Esophagus squamous epithelium (tissue), 5 donors: ENCODE results near the gene CDC25B. TPM values are rescaled to one million over a fixed set of nuclear protein-coding genes. Genes with fewer than 3 reads are reported as not detected.

Experiments
- DNase-seq: peaks from one replicate; lab custom pipeline; 2025; lab: John Stamatoyannopoulos, UW
- H3K27ac ChIP-seq, 4 donors: fragments of 200-600 bp; sonication (generic); one replicate each; pipeline ENCODE4 v1.5.1; 2016 to 2019; ENCODE audit warnings: mild to moderate bottlenecking in 1 of 4
- H3K27me3 ChIP-seq, 4 donors: fragments of 200-600 bp; sonication (generic); 1 replicate in 3 of 4; 2 replicates in 1 of 4; pipeline versions ENCODE4 v1.5.1 to v1.6.0; 2017 to 2021; ENCODE audit warnings: antibody characterized with exemption in 1 of 4
- H3K36me3 ChIP-seq, 3 donors: fragments of 200-600 bp; sonication (generic); one replicate each; pipeline ENCODE4 v1.5.1; 2016 to 2019
- H3K4me1 ChIP-seq, 3 donors: fragments of 200-600 bp; sonication (generic); one replicate each; pipeline ENCODE4 v1.5.1; 2017 to 2019
- H3K4me3 ChIP-seq, 4 donors: fragments of 200-600 bp; sonication (generic); 1 replicate in 3 of 4; 2 replicates in 1 of 4; pipeline ENCODE4 v1.5.1; 2016 to 2019; ENCODE audit warnings: mild to moderate bottlenecking in 2 of 4, moderate library complexity in 1 of 4
- H3K9me3 ChIP-seq, 3 donors: fragments of 200-600 bp; sonication (generic); one replicate each; pipeline ENCODE4 v1.5.1; 2016 to 2019
- CTCF ChIP-seq, 6 experiments: fragments of 450-650 bp in 4 of 6; fragments of 200-600 bp in 2 of 6; sonication (generic) in 2 of 6; IDR thresholded peaks; one replicate each; pipeline ENCODE4 v1.5.1; 2016 to 2019; ENCODE audit warnings: antibody characterized with exemption in 6 of 6, mild to moderate bottlenecking in 4 of 6, moderate library complexity in 4 of 6
- POLR2A ChIP-seq, 4 donors: fragments of 450-650 bp; IDR thresholded peaks; one replicate each; pipeline ENCODE4 v1.6.1; 2017; ENCODE audit warnings: antibody characterized with exemption in 4 of 4, mild to moderate bottlenecking in 4 of 4, moderate library complexity in 3 of 4
- WGBS, 2 donors: methylation state at CpG; one replicate each; pipeline ENCODE4 v1.1.5; 2018; 5-methylcytosine and 5-hydroxymethylcytosine counted together
- intact Hi-C: fragments of 100-400 bp; cut with DNase I; formaldehyde crosslinking; loops from one replicate; pipeline ENCODE4 v1.15.0; 2022
- total RNA-seq, 4 donors: library from RNA; depleted of rRNA; stranded (reverse); fragments of >200 nt; gene quantifications; one replicate each; pipeline ENCODE4 v1.1.0, GENCODE V29; 2016
- donor health status: DM: yes; HTN: yes; CAD: no.

The CDC25B gene
- total RNA-seq, 4 donors from 2014 or later = 15.6 to 26.2 (median 18.1) TPM

- no peak for TF ChIP-seq POLR2A (IDR thresholded peaks at IDR 0.05)
- no peak for TF ChIP-seq CTCF (IDR thresholded peaks at IDR 0.05)
- Histone ChIP-seq H3K27me3 (no peaks in the 10 kb centered on the region), H3K27ac (peak overlapping the region; percentile 34 to 91 (median 66)), H3K4me1 (peaks cover 45 to 81% (median 50%) of the 10 kb centered on the region in 3 donors), H3K36me3 (peaks cover 0 to 11% (median 0%) of the 10 kb centered on the region in 3 donors), H3K4me3 (peak overlapping the region in 3 of 4 donors; percentile 68 to 87 (median 70)), H3K9me3 (no peaks in the 10 kb centered on the region)
- no peak for DNase-seq
- intact Hi-C loops = loop anchor here (5.0 kb wide), 1 partner anchor 38 kb away; the partner anchor contains the start of gene AP5S1
- 33 to 50% methylated on average over 5 to 6 of the region's 17 CpGs for WGBS, 2 donors
Observed at GRCh38 chr20:3784216-3784853, 11.8 kb upstream of the CDC25B start.

DNA sequence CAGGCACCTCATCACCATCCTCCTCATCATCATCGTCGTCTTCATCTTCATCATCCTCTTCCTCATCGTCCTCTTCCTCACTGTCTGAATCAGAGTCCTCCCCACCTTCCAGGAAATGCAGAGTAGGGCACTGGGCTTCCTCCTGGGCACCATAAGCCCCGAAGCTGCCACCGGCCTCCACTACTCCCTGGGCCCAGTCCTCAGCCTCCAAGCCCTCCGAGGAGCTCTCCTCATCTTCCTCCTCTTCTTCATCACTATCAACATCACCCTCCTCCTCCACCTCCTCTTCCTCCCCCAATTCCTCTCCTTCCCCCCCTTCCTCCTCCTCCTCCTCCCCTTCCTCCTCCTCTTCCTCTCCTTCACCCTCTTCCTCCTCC, 11.3 kb upstream of the CDC25B start:
- intact Hi-C loops = loop anchor here (5.0 kb wide), 1 partner anchor 37 kb away; the partner anchor contains the start of gene AP5S1
- Histone ChIP-seq H3K27ac (peak overlapping the region in 3 of 4 donors; percentile 83 to 91 (median 86)), H3K9me3 (no peaks in the 10 kb centered on the region), H3K27me3 (no peaks in the 10 kb centered on the region), H3K36me3 (peaks cover 0 to 11% (median 0%) of the 10 kb centered on the region in 3 donors), H3K4me1 (peaks cover 45 to 81% (median 50%) of the 10 kb centered on the region in 3 donors), H3K4me3 (peak overlapping the region; percentile 68 to 87 (median 70))
- 43 to 66% methylated on average over 6 of the region's 6 CpGs for WGBS, 2 donors
- no peak for TF ChIP-seq CTCF (IDR thresholded peaks at IDR 0.05)
- TF ChIP-seq POLR2A (IDR thresholded peaks at IDR 0.05) = no peak
- DNase-seq = no peak

- peaks cover 45 to 81% (median 50%) of the 10 kb centered on the region in 3 donors for H3K4me1 ChIP-seq
- peak overlapping the region; percentile 68 to 87 (median 70) for H3K4me3 ChIP-seq
- 8% methylated on average over 15 of the region's 79 CpGs; no CpG with 5 or more reads in 1 of the 2 donors for WGBS, 2 donors
- intact Hi-C loops = no loop called here
- peaks cover 0 to 11% (median 0%) of the 10 kb centered on the region in 3 donors for H3K36me3 ChIP-seq
- H3K27ac ChIP-seq = peak overlapping the region; percentile 83 to 91 (median 88)
- TF ChIP-seq POLR2A (IDR thresholded peaks at IDR 0.05) = no peak
- TF ChIP-seq CTCF (IDR thresholded peaks at IDR 0.05) = no peak
- H3K9me3 ChIP-seq = no peaks in the 10 kb centered on the region
- no peak for DNase-seq
- no peaks in the 10 kb centered on the region for H3K27me3 ChIP-seq
Observed at GRCh38 chr20:3785240-3786125, 10.6 kb upstream of the CDC25B start.

DNA sequence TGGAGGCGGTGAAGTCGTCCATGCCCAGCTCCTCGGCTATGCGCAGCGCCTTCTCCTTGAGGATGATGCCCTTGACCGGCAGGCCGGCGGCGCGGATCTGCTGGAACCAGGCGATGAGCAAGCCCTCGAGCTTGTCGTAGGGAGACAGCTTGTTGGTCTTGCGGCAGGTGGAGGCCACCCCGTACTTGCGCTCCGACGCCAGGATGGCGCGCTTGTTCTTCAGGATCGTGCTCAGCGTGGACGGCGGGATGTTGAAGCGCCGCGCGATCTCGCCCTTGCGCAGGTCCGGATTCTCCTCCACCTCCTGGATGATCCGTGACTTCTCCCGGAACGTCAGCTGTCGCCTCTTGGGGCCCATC, 10.0 kb upstream of the CDC25B start:
- WGBS, 2 donors = no CpG with 5 or more reads among the region's 35 CpGs
- TF ChIP-seq CTCF (IDR thresholded peaks at IDR 0.05) (no peak), POLR2A (IDR thresholded peaks at IDR 0.05) (no peak)
- Histone ChIP-seq H3K4me1 (peaks cover 42 to 75% (median 44%) of the 10 kb centered on the region in 3 donors), H3K9me3 (no peaks in the 10 kb centered on the region), H3K27me3 (no peaks in the 10 kb centered on the region), H3K27ac (peak overlapping the region; percentile 83 to 91 (median 88)), H3K36me3 (peaks cover 0 to 11% (median 0%) of the 10 kb centered on the region in 3 donors), H3K4me3 (peak overlapping the region; percentile 68 to 87 (median 70))
- no peak for DNase-seq
- intact Hi-C loops = no loop called here
